Gastroesophageal sphincter (tissue), 4 donors: ENCODE measurements around the gene EEFSEC. TPM values are rescaled to one million over a fixed set of nuclear protein-coding genes. Genes with fewer than 3 reads are reported as not detected.

Experiments
- ATAC-seq: fragments of 150-250 bp; one replicate; pipeline ENCODE4 v1.9.1; 2016; ENCODE audit warnings: mild to moderate bottlenecking, moderate library complexity
- H3K27ac ChIP-seq, 4 donors: fragments of 200-600 bp; sonication (generic) in 3 of 4; 1 replicate in 3 of 4; 2 replicates in 1 of 4; pipeline ENCODE4 v1.5.1; 2016 to 2019
- H3K27me3 ChIP-seq: fragments of 200-600 bp; sonication (generic); one replicate; pipeline ENCODE4 v1.5.1; 2019
- H3K36me3 ChIP-seq, 2 donors: fragments of 200-600 bp; sonication (generic); one replicate each; pipeline ENCODE4 v1.5.1; 2019; ENCODE audit warnings: control low read depth in 1 of 2
- H3K4me1 ChIP-seq, 3 donors: fragments of 200-600 bp; sonication (generic); 1 replicate in 2 of 3; 2 replicates in 1 of 3; pipeline ENCODE4 v1.5.1; 2016 to 2019; ENCODE audit warnings: control low read depth in 2 of 3
- H3K4me3 ChIP-seq, 2 donors: fragments of 200-600 bp; sonication (generic); one replicate each; pipeline ENCODE4 v1.5.1; 2019; ENCODE audit warnings: mild to moderate bottlenecking in 1 of 2, moderate library complexity in 1 of 2
- H3K9me3 ChIP-seq, 3 donors: fragments of 200-600 bp; sonication (generic); one replicate each; pipeline ENCODE4 v1.5.1; 2017 to 2019; ENCODE audit warnings: control low read depth in 2 of 3
- CTCF ChIP-seq, 4 experiments: fragments of 200-600 bp in 2 of 4; fragments of 450-650 bp in 2 of 4; sonication (generic) in 1 of 4; IDR thresholded peaks; one replicate each; pipeline ENCODE4 v1.5.1; 2017 to 2019; ENCODE audit warnings: antibody characterized with exemption in 4 of 4, mild to moderate bottlenecking in 2 of 4, moderate library complexity in 2 of 4
- EP300 ChIP-seq: sonication (generic); formaldehyde crosslinking; IDR thresholded peaks from one replicate; pipeline ENCODE4 v1.6.1; 2017; ENCODE audit warnings: antibody characterized with exemption, mild to moderate bottlenecking
- POLR2A ChIP-seq, 2 donors: fragments of 450-650 bp; IDR thresholded peaks; one replicate each; pipeline ENCODE4 v1.6.1; 2017; ENCODE audit warnings: antibody characterized with exemption in 2 of 2, mild to moderate bottlenecking in 2 of 2, moderate library complexity in 1 of 2
- POLR2AphosphoS5 ChIP-seq: sonication (generic); formaldehyde crosslinking; IDR thresholded peaks from one replicate; pipeline ENCODE4 v1.6.1; 2017; ENCODE audit warnings: antibody characterized with exemption
- WGBS, 2 donors: methylation state at CpG; one replicate each; pipeline ENCODE4 v1.1.5; 2018; ENCODE audit warnings: low coverage in 1 of 2; 5-methylcytosine and 5-hydroxymethylcytosine counted together
- total RNA-seq, 4 donors: library from RNA; depleted of rRNA; stranded (reverse); fragments of >200 nt; gene quantifications; one replicate each; pipeline ENCODE4 v1.1.0, GENCODE V29; 2016

The EEFSEC gene
- total RNA-seq, 4 donors from 2014 or later = 5.8 to 16.5 (median 11.4) TPM

GRCh38 chr3:128297401-128298138 is 144.3 kb downstream of the EEFSEC start:
- Histone ChIP-seq H3K4me3 (no peak overlapping the region), H3K4me1 (no peaks in the 10 kb centered on the region), H3K9me3 (no peaks in the 10 kb centered on the region), H3K27ac (no peak overlapping the region), H3K36me3 (no peaks in the 10 kb centered on the region), H3K27me3 (no peaks in the 10 kb centered on the region)
- ATAC-seq = no peak
- WGBS, 2 donors = 60 to 100% methylated on average over 1 to 2 of the region's 2 CpGs
- TF ChIP-seq POLR2A (IDR thresholded peaks at IDR 0.05) = no peak
- TF ChIP-seq EP300 = no peak
- no peak for TF ChIP-seq CTCF (IDR thresholded peaks at IDR 0.05)

- H3K4me1 ChIP-seq = no peaks in the 10 kb centered on the region
- ATAC-seq = no peak
- TF ChIP-seq CTCF (IDR thresholded peaks at IDR 0.05) = no peak
- TF ChIP-seq POLR2AphosphoS5 = no peak
- no peak for TF ChIP-seq EP300
- no peak for TF ChIP-seq POLR2A (IDR thresholded peaks at IDR 0.05)
- H3K27me3 ChIP-seq = no peaks in the 10 kb centered on the region
- H3K27ac ChIP-seq = no peak overlapping the region
- H3K9me3 ChIP-seq = no peaks in the 10 kb centered on the region
- H3K4me3 ChIP-seq = no peak overlapping the region
- WGBS, 2 donors = 80 to 88% methylated on average over 2 to 5 of the region's 8 CpGs
- H3K36me3 ChIP-seq = peaks cover 0 to 5% of the 10 kb centered on the region in 2 donors
These were observed 148.1 kb downstream of the EEFSEC start for GRCh38 chr3:128301186-128302023.

GRCh38 chr3:128306481-128306880 is 153.2 kb downstream of the EEFSEC start:
- peaks cover 0 to 18% of the 10 kb centered on the region in 2 donors for H3K36me3 ChIP-seq
- ATAC-seq = no peak
- H3K27me3 ChIP-seq = no peaks in the 10 kb centered on the region
- 100% methylated on average over 2 of the region's 2 CpGs for WGBS, 2 donors
- no peak overlapping the region for H3K4me3 ChIP-seq
- H3K4me1 ChIP-seq = no peaks in the 10 kb centered on the region
- TF ChIP-seq POLR2A (IDR thresholded peaks at IDR 0.05) (no peak), EP300 (no peak), POLR2AphosphoS5 (no peak), CTCF (IDR thresholded peaks at IDR 0.05) (no peak)
- H3K27ac ChIP-seq = no peak overlapping the region
- no peaks in the 10 kb centered on the region for H3K9me3 ChIP-seq

- 100% methylated on average over 2 of the region's 3 CpGs; no CpG with 5 or more reads in 1 of the 2 donors for WGBS, 2 donors
- H3K9me3 ChIP-seq = no peaks in the 10 kb centered on the region
- no peaks in the 10 kb centered on the region for H3K4me1 ChIP-seq
- no peak for ATAC-seq
- no peak overlapping the region for H3K27ac ChIP-seq
- TF ChIP-seq POLR2AphosphoS5 (no peak), POLR2A (IDR thresholded peaks at IDR 0.05) (no peak), CTCF (IDR thresholded peaks at IDR 0.05) (no peak)
- no peak overlapping the region for H3K4me3 ChIP-seq
- peaks cover 0 to 18% of the 10 kb centered on the region in 2 donors for H3K36me3 ChIP-seq
- no peaks in the 10 kb centered on the region for H3K27me3 ChIP-seq
These were observed 153.8 kb downstream of the EEFSEC start for GRCh38 chr3:128307029-128307633.
